Retinal pigment epithelial cell (primary cell): ENCODE results near the gene IQGAP2.

Experiments used
- DNase-seq: peaks from one replicate; pipeline ENCODE4 v3.0.0-alpha.2; 2010; ENCODE audit warnings: low read depth
- H3K4me3 ChIP-seq: 2 replicates; pipeline ENCODE4 v1.5.1; 2011; ENCODE audit warnings: mild to moderate bottlenecking, low read length, control low read depth, moderate library complexity
- TF ChIP-seq, protein P1 (sequence below): conservative IDR thresholded peaks from 2 replicates; pipeline ENCODE4 v1.5.1; 2011; ENCODE audit warnings: low read depth, low read length, control low read depth, inconsistent platforms

The IQGAP2 gene

DNA sequence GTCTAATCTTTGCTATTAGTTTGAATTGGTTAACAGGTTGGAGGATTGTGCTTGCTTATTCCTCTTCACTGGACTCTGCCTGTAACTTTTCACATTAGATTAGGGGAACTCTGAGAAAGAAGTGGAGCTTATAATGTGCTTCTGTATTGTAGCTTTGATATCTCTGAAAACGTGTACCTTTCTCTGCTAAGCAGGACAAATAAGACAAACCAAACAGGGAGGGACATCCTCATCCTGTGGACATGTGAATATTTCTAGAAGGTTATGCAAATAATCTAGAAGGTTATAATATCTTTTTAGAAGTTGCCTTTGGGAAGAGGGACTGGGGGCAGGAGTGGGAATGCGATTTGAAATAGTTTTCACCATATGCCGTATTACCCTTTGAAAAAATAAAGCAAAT is 11.7 kb downstream of the IQGAP2 start:
- no peak for DNase-seq
- TF ChIP-seq, protein P1, sequence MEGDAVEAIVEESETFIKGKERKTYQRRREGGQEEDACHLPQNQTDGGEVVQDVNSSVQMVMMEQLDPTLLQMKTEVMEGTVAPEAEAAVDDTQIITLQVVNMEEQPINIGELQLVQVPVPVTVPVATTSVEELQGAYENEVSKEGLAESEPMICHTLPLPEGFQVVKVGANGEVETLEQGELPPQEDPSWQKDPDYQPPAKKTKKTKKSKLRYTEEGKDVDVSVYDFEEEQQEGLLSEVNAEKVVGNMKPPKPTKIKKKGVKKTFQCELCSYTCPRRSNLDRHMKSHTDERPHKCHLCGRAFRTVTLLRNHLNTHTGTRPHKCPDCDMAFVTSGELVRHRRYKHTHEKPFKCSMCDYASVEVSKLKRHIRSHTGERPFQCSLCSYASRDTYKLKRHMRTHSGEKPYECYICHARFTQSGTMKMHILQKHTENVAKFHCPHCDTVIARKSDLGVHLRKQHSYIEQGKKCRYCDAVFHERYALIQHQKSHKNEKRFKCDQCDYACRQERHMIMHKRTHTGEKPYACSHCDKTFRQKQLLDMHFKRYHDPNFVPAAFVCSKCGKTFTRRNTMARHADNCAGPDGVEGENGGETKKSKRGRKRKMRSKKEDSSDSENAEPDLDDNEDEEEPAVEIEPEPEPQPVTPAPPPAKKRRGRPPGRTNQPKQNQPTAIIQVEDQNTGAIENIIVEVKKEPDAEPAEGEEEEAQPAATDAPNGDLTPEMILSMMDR: no peak
- H3K4me3 ChIP-seq: no peak overlapping the region

DNA sequence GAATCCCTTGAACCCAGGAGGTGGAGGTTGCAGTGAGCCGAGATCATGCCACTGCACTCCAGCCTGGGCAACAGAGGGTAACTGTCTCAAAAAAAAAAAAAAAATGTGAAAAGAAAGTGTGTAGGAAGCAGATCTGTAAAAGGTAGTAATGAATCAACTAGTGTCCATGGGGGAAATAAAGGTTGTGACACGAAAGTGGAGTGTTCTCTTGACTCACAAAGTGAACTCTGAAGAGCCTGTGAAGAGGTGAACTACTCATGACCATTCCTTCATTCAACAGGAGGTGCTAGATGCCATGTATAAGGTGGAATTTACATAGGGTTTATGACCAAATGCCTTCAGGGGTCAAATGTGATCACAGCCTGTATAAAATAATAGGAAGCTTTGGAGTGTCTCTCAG is 12.8 kb downstream of the IQGAP2 start:
- DNase-seq: no peak
- no peak overlapping the region for H3K4me3 ChIP-seq
- TF ChIP-seq, protein P1: no peak

DNA sequence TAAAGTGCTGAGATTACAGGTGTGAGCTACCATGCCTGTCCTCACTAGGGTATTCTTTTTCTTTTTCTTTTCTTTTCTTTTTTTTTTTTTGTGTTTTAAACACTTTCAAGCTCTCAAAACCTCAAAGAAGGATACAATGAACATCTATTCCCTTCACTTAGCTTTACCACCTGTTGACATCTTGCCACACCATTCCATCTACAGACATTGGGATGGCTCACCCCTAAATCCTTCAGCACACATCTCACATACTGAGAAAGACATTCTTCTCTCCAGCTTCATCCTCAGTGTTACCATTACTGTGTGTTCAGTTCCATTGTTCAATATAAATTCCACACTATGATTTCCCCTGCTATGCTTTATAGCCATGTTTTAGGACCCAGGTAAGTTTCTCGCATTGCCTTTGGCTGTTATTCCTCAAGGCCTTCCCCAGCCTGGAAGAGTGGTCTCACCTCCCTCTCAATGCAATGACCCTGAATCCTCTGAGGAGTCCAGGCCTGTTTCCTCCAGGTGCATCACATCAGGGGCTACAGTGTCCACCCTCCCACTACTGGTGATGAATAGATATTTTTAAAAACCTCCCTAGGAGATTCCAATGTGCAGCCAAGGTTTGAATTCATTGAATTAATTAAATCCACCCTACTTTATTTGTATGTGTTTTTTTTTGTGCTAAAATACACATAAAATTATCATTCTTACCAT is 16.7 kb downstream of the IQGAP2 start:
- DNase-seq: no peak
- TF ChIP-seq, protein P1: no peak
- no peak overlapping the region for H3K4me3 ChIP-seq

DNA sequence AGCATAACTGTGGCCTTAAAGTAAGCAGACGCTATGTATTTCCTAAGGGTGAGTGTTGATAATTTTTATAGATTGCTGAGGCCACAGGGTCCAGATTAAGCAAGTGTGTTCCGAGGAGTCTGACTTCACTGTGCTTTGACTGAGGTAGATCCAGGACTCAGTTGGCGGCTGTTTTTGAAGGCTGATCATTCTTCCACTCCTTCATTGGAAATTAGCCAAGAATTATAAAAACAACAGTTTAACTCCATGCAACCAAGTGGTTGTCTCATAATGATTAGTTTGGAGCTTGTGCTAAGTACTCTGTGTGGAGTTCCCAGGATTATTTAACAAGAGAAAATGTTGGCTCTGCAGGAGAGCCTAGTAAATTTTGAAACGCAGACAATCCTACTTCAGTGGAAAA is 19.1 kb downstream of the IQGAP2 start:
- peak; percentile 58 for DNase-seq
- TF ChIP-seq, protein P1: no peak
- H3K4me3 ChIP-seq: no peak overlapping the region

DNA sequence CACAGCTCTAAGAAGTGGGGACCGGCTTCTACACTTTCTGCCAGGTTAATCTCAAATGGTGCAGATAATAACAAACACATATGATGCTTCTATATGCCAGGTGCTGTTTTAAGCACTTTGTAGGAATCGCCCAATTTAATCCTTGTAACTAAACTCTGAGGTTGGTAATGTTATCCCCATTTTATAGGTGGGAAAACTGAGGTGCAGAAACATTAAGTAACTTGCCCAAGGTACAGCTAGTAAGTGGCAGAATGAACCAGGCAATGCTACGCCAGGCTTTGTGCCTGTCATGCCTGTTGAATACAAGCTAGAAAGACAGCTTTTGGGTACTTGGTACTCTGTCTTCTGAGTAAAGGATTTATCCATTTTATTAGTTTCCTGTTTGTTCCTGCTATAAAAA is 19.7 kb downstream of the IQGAP2 start:
- TF ChIP-seq, protein P1: no peak
- no peak overlapping the region for H3K4me3 ChIP-seq
- no peak for DNase-seq

DNA sequence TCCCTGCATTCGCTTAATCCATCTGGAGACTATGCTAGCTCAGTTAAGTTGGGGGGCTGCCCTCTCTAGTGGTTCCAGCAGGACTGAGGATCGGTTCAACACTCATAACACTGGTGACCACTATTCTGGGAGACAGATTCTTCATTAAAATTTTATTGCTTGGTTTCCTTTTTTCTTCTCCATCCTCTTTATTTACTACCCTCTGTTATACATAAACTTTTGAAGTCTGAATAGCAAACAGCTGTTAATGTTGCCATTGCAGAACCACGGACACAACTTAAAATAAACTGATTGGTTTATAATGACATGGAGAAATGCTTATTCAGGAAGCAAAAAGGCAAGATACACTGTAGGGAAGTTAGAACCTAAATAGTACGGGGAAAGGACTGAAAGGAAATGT is 22.1 kb downstream of the IQGAP2 start:
- H3K4me3 ChIP-seq: no peak overlapping the region
- DNase-seq: no peak
- TF ChIP-seq, protein P1: no peak

DNA sequence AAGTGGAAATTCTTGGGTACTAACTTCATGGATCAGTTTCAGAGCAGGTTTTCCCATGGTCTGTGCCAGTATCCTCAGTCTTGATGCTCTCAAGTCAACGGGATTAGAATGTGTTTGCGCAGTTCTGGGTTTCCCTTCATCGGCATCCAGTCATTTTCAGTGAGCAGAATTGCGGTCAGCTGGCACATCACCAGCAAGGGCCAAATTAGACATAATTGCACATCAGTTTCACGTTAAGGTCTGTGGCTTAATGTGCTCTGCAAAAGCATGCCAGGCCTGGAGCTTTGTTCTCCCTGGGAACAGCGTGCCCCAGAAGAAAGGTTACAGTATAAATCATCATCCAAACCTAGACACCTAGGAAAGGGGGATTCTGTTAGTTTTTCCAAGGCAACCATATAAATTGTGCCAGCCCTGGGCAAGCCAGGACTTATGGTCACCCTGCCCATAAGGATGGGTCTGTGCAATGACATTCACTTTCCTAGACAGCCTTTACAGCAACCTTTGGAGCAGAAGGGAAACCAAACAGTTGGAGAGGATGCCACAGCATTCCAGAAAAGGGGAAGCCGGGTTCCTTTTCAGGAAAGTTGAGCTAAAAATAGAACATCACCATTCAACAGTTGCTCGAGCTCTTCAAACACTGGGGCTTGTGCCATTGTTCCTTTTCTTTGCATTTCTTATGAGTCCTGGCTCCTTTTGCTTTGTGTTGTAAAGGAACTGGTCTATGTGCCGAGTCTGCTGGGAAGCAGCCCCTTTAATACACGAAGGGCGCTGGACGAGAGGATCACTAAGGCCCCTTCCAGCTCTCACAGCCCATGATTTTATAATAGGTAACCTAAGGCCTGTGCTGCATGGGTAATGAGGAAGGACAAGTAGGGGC is 23.1 kb downstream of the IQGAP2 start:
- TF ChIP-seq, protein P1: no peak
- DNase-seq: peak; percentile 70
- no peak overlapping the region for H3K4me3 ChIP-seq
